Suppressor macrophage (primary cell): Measurements from ENCODE around the gene FUT9.

ENCODE experiments used
- DNase-seq, 4 experiments: peaks; one replicate each; pipeline ENCODE4 v3.0.0-alpha.2; 2020 to 2022
- total RNA-seq, 17 experiments: gene quantifications; one replicate each; lab custom pipeline; 2026; ENCODE audit warnings: mixed read lengths in 6 of 17, inconsistent platforms in 3 of 17; lab: John Stamatoyannopoulos, UW

FUT9 gene
- total RNA-seq, result 0 to 4.2 (median 0) reads per million in 17 experiments

- DNase-seq, result no peak
These were observed at the start of gene FUT9 for GRCh38 chr6:96015518-96016333. Gene FUT9, plus strand, starts transcription at chr6:96015974. Its CDS starts 187,182 bp downstream, at chr6:96203156.

DNA sequence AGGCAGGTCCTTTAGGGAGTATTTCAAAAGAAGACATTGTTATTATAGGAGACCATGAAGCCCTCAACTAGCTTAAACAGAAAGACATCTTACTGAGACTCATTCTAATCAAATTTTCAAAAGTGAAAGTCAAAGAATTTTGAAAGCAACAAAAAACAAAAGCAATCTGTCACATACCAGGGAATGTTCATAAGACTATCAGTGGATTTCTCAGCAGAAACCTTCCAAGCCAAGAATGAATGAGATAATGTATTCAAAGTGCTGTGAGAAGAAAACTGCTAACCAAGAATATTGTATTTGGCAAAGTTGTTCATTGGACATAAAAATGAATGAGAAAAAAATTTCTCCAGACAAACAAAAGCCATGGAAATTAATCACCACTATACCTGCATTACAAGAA is 48.2 kb upstream of the FUT9 start:
- DNase-seq, result no peak

- DNase-seq, result no peak
These were observed 41.8 kb upstream of the FUT9 start for GRCh38 chr6:95973976-95974375.

- DNase-seq, result no peak
These were observed 37.5 kb upstream of the FUT9 start for GRCh38 chr6:95978230-95978629.

- no peak for DNase-seq
These were observed 23.9 kb upstream of the FUT9 start for GRCh38 chr6:95991906-95992305.

GRCh38 chr6:95994151-95994550 is 21.6 kb upstream of the FUT9 start:
- DNase-seq, result no peak

DNA sequence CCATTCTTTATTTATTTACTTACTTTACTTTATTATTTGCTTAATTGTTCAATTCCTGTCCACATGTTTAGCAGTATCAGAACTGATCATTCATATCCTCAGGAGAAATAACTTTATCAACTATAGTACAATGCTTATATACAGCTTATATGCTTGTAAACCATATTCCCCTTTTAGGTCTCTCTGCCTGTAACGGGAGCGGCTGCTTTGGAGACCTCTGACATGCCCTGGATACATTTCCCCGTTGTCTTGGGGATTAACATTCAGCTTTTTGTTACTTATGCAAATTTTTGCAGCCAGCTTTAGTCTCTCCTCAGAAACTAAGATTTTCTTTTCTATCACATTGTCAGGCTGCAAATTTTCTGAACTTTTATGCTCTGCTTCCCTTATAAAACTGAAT is 17.6 kb upstream of the FUT9 start:
- DNase-seq, result no peak

GRCh38 chr6:96001891-96002575 is 13.7 kb upstream of the FUT9 start:
- DNase-seq, result no peak

DNA sequence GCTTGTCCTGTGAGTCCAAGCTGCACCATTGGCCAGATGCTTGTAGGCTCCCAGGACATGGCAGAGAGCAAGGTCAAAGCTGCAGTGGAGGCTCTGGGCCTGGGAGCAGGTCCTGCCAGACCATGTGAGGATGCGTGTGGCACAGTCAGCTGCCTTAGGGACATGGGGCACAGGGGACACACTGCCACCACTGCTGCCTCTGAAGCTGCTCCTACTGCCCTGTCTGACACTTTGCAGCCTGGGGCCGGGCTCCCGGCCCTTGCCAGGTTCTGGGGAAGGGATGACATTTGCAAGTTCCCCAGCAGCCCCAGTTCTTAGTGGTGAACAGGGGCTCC is 13.2 kb upstream of the FUT9 start:
- no peak for DNase-seq

DNA sequence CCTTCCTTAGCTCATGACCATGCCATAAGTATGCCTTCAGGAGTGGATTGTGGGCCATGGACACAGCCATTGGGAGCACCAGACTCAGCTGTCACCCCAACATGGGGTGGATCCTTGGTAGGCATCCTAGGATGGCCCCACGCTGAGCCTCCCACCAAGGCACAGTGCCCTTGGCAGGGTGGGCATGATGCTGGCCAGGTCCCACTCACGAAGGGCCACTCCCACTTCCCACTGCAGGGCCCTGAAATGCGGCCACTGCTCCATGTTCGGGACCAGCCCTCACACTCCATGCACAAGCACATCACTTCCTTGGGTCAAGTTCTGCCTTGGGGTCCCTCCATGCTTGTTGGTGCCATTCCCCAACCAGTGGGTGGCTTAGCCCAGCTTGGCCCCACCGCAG is 12.9 kb upstream of the FUT9 start:
- DNase-seq, result no peak

DNA sequence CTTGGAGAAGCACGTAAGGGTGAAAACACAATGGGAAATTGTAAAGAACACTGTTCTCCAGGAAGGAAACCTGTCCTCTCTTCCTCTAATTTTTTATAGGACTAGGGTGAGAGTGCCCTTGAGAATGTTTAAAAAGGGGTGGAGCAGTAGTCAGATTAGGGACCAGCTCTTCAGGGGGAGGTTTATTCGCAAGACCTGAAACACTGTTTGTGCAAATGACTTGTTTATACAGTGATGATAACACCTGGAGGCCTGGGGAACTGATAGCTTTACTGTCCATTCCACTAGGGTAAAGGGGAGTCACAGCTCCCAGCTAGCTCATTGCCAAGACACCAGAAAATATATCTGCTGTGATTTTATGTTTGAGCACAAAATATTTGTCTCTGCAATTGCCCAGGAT is 8.1 kb upstream of the FUT9 start:
- DNase-seq, result no peak

- no peak for DNase-seq
These were observed 2.2 kb upstream of the FUT9 start for GRCh38 chr6:96013531-96013930.

GRCh38 chr6:96014846-96015517 is 792 bp upstream of the FUT9 start:
- no peak for DNase-seq

DNA sequence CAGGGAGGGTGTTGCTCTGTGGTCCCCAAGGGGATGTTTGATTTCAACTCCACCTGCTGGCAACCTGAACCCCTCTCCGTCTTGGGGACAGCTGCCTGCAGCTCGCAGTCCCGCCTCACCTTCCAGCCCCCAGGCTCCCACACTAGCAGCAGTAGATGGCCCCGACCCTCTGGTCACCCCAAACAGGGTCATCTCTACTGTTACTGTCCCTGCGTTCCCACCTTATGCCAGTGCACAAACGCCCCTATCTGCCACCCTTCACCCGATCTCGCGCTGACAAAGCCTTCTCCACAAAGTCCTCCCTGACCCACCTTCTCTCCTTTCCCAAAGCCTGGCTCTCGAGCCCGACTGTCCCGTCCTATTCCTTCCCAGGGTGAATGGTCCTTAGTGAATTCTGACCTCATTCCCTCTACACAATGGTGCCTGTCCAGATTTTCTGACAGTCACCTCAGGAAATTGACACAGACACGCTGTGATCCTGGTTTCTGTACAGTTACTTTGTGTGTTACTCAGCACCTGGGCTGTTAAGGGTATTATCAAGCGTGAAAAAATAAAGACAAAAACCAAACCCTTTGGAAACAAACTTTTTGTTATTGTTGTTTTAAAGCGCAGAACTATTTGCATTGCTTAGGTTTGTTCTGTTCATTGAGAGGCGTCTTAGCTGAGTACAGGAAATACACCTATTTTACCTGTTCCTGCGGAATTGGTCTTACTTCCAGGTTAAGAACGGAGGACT is 728 bp downstream of the FUT9 start:
- DNase-seq, result no peak

DNA sequence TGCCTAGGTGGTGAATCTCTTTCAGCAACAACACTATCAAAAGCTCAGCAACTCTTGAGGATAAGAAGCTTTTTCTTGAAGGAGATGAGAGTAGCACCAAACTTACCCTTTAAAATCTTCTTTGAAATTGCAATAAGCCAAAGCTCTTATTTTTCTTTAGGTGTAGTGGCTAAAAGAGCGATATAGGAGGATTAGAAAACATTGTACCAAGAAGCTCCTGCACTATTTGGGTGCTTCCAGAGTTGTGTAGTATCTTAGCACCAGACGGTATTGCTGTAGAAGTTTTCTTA is 1.2 kb downstream of the FUT9 start:
- DNase-seq, result no peak

- no peak for DNase-seq
These were observed 6.5 kb downstream of the FUT9 start for GRCh38 chr6:96022225-96022624.

DNA sequence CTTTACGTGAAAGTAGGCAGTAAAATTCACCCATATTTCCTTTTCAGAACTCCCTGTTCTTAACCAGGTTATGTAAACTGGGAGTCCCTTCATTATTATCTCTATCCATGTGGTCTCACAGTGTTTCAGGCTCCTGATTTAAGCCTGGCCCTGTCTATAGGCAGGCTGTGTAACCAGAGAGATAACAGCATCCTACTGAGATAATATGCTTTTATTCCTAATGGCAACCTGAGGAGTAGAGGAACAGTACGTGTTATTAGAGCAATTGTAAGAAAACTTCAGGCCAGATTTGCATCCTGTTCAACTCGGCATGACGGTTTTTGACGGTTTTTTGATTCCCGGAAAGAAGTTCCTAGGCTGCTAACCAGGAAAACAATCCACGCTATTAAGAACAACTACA is 16.9 kb downstream of the FUT9 start:
- DNase-seq, result no peak

DNA sequence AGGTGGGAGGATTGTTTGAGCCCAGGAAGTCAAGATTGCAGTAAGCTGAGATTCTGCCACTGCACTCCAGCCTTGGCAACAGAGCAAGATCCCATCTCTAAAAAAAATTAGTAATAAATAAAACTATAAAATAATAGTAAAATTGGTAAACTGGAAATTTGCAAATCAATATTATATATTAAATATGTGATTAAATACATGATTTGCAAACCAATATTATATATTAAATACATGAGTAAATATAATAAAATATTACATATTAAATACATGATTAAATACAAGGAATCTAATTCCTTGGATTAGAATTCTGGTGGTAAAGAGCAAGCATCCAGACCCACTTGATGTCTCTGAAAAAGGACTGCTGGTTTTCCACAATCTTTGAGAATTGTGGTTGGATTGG is 35.8 kb downstream of the FUT9 start:
- DNase-seq, result no peak

- DNase-seq, result no peak
These were observed 42.3 kb downstream of the FUT9 start for GRCh38 chr6:96058082-96058481.

DNA sequence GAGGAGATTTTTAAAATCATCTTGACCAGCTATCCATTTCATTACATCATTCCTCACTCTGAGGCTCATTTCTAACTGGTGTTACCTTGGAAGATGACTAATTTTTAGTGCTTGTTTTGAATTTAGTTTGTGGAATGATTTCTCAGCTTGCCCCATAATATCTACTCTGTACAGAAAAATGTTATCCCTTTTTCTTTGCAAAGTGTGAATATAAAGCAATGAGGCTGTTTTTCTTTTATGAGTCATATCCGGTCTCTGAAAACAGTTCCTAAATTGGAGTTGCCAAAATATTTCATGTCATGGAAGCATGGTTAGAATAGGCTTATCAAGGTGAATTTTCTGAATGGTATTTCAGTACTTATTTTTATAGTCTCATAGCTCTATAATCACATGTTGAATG is 43.8 kb downstream of the FUT9 start:
- no peak for DNase-seq

- no peak for DNase-seq
These were observed 44.5 kb downstream of the FUT9 start for GRCh38 chr6:96060249-96060648.

- DNase-seq, result no peak
These were observed 49.4 kb downstream of the FUT9 start for GRCh38 chr6:96065213-96065612.

- no peak for DNase-seq
These were observed 50.6 kb downstream of the FUT9 start for GRCh38 chr6:96066376-96066775.
